PC-3 (cell line): ENCODE data around the gene MTRFR. TPM values are rescaled to one million over a fixed set of nuclear protein-coding genes. Genes with fewer than 3 reads are reported as not detected.

ENCODE experiments used
- ATAC-seq: fragments of 200-7000 bp; cut with Tn5 transposase; 2 replicates; pipeline ENCODE4 v1.9.1; 2020; ENCODE audit warnings: mild to moderate bottlenecking, moderate library complexity
- BruUV-seq: library from RNA; stranded (reverse); fragments of 400-500 nt; replicated peaks from 2 replicates; lab custom pipeline; 2021; lab: Mats Ljungman, UMichigan
- CTCF ChIA-PET: fragments of 300-600 bp; sonication (Branson Sonifier 250); formaldehyde crosslinking; loops from one replicate; lab custom pipeline; 2022; ENCODE audit warnings: antibody characterized with exemption; lab: Charles Lee
- POLR2A ChIA-PET: fragments of 300-600 bp; sonication (Branson Sonifier 250); formaldehyde crosslinking; loops from one replicate; lab custom pipeline; 2022; ENCODE audit warnings: antibody characterized with exemption; ENCODE audit not compliant: unreplicated experiment; lab: Charles Lee
- DNase-seq: peaks from one replicate; pipeline ENCODE4 v3.0.0-alpha.2; 2015
- H2AFZ ChIP-seq: fragments of 300-600 bp; sonication (generic); 2 replicates; pipeline ENCODE4 v1.6.0; 2016; ENCODE audit warnings: antibody characterized with exemption, low read length
- H3F3A ChIP-seq: fragments of 300-600 bp; sonication (generic); one replicate; pipeline ENCODE4 v1.6.0; 2017; ENCODE audit warnings: antibody characterized with exemption, low read length, control low read depth, mild to moderate bottlenecking; ENCODE audit not compliant: unreplicated experiment
- H3K27ac ChIP-seq: fragments of 300-600 bp; sonication (generic); 2 replicates; pipeline ENCODE4 v1.5.1; 2016; ENCODE audit warnings: mild to moderate bottlenecking, low read length
- H3K27me3 ChIP-seq: fragments of 300-600 bp; sonication (generic); 2 replicates; pipeline ENCODE4 v1.6.1; 2016; ENCODE audit warnings: low read length, mixed read lengths
- H3K36me3 ChIP-seq: fragments of 300-600 bp; sonication (generic); 2 replicates; pipeline ENCODE4 v1.6.1; 2016; ENCODE audit warnings: low read depth, mixed run types, low read length, mixed read lengths
- H3K4me1 ChIP-seq: fragments of 300-600 bp; sonication (generic); 2 replicates; pipeline ENCODE4 v1.5.1; 2016; ENCODE audit warnings: low read length; ENCODE audit not compliant: insufficient read depth
- H3K4me2 ChIP-seq: fragments of 300-600 bp; sonication (generic); 2 replicates; pipeline ENCODE4 v1.6.0; 2016; ENCODE audit warnings: low read length
- H3K4me3 ChIP-seq: fragments of 300-600 bp; sonication (generic); 2 replicates; pipeline ENCODE4 v1.5.1; 2016; ENCODE audit warnings: mild to moderate bottlenecking, low read length, mixed read lengths
- H3K79me2 ChIP-seq: fragments of 300-600 bp; sonication (generic); 2 replicates; pipeline ENCODE4 v1.6.1; 2017; ENCODE audit warnings: low read length, mixed read lengths
- H3K9ac ChIP-seq: fragments of 300-600 bp; sonication (generic); 2 replicates; pipeline ENCODE4 v1.6.0; 2016; ENCODE audit warnings: mild to moderate bottlenecking, low read length
- H3K9me2 ChIP-seq: fragments of 300-600 bp; sonication (generic); replicated peaks from 2 replicates; pipeline ENCODE4 v1.6.1; 2016; ENCODE audit warnings: mixed run types, low read length, mixed read lengths
- H3K9me3 ChIP-seq: fragments of 300-600 bp; sonication (generic); 2 replicates; pipeline ENCODE4 v1.6.1; 2016; ENCODE audit warnings: low read length, mixed read lengths
- H4K20me1 ChIP-seq: fragments of 300-600 bp; sonication (generic); 2 replicates; pipeline ENCODE4 v1.6.1; 2016; ENCODE audit warnings: low read length, mixed read lengths
- EZH2 ChIP-seq: fragments of 300-600 bp; sonication (generic); IDR thresholded peaks from one replicate; pipeline ENCODE4 v1.6.1; 2017; ENCODE audit warnings: antibody characterized with exemption, mild to moderate bottlenecking, low read length; ENCODE audit not compliant: unreplicated experiment
- EZH2phosphoT487 ChIP-seq: fragments of 300-600 bp; sonication (generic); IDR thresholded peaks from 2 replicates; pipeline ENCODE4 v1.6.1; 2018; ENCODE audit warnings: mild to moderate bottlenecking, antibody characterized with exemption, low read length, borderline replicate concordance
- intact Hi-C: fragments of 100-400 bp; cut with micrococcal nuclease; formaldehyde crosslinking; loops from 2 replicates; pipeline ENCODE4 v1.9.0; 2023
- total RNA-seq: library from RNA; depleted of rRNA; stranded (reverse); fragments of >200 nt; gene quantifications from 2 replicates; pipeline ENCODE4 v1.2.3, GENCODE V29; 2014
- TF ChIP-seq, protein P1 (sequence below): fragments of 300-600 bp; sonication (generic); conservative IDR thresholded peaks from 2 replicates; pipeline ENCODE4 v1.5.1; 2017; ENCODE audit warnings: antibody characterized with exemption, low read depth, mild to moderate bottlenecking, low read length

The MTRFR gene
- total RNA-seq, 1 experiment from 2014 or later: 23.2 TPM

DNA sequence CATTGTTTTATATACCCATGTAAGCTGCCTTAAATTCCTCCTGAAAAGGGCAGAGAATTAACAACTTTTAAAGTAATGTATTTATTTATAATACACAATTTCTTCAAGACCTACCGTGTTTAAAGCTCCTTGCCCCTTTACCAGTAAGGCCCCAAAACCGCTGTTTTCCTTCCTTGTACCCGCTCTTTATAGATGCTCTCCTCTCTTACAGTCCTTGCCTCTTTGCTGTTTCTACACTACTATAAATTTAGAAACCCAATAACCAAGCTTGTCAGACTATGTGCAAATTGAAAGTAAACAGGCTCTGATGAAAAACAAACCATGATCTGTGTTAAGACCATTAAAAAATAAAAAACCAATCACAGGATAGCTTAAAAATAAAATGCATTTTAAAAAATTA lies 4.2 kb upstream of the MTRFR start:
- Histone ChIP-seq H3K79me2 (peaks cover 58% of the 10 kb centered on the region), H3K4me1 (peaks cover 17% of the 10 kb centered on the region; the same call in 1 of the 2 replicates), H3K4me2 (0 out of 2 replicates have a peak overlapping the region, but pooled peaks have one; percentile 21), H3F3A (no peaks in the 10 kb centered on the region), H3K9me2 (no peaks in the 10 kb centered on the region), H3K27ac (no peak overlapping the region), H2AFZ (no peak overlapping the region), H3K4me3 (no peak overlapping the region), H4K20me1 (no peaks in the 10 kb centered on the region), H3K9ac (no peak overlapping the region), H3K9me3 (no peaks in the 10 kb centered on the region), H3K36me3 (peaks cover 5% of the 10 kb centered on the region; the same call in 1 of the 2 replicates), H3K27me3 (no peaks in the 10 kb centered on the region)
- CTCF ChIA-PET: interaction anchor here (0.6 kb wide), 1 partner anchor 9 kb away, joined by 8 read pairs; no protein-coding TSS in a partner anchor
- ATAC-seq (no peak), DNase-seq (no peak)
- POLR2A ChIA-PET: interaction anchor here (0.6 kb wide), 1 partner anchor 1686 kb away, joined by 3 read pairs; the partner anchor contains the start of gene UBC
- TF ChIP-seq EZH2 (no peak), EZH2phosphoT487 (no peak)
- TF ChIP-seq, protein P1, sequence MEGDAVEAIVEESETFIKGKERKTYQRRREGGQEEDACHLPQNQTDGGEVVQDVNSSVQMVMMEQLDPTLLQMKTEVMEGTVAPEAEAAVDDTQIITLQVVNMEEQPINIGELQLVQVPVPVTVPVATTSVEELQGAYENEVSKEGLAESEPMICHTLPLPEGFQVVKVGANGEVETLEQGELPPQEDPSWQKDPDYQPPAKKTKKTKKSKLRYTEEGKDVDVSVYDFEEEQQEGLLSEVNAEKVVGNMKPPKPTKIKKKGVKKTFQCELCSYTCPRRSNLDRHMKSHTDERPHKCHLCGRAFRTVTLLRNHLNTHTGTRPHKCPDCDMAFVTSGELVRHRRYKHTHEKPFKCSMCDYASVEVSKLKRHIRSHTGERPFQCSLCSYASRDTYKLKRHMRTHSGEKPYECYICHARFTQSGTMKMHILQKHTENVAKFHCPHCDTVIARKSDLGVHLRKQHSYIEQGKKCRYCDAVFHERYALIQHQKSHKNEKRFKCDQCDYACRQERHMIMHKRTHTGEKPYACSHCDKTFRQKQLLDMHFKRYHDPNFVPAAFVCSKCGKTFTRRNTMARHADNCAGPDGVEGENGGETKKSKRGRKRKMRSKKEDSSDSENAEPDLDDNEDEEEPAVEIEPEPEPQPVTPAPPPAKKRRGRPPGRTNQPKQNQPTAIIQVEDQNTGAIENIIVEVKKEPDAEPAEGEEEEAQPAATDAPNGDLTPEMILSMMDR: no peak
- no TSS peak for BruUV-seq
- intact Hi-C loops: no loop called here

DNA sequence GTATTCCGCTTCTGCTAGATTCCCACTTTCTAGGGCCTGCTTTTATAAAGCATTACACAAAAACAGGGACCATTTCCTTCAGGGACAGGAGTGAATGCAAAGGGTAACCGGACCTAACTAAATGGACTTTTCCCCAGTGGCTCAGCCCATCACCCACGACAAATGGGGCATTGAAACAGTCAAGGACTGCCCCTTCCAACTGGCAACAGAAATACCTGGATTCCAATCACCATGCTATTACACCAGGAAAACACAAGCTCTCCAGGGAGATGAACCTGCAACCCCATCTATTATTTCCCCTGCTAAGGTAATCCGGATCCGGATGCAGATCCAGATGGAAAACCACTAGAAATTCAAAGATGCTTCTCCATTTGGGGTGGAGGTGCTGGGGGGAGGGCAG lies 1.3 kb upstream of the MTRFR start:
- DNase-seq (no peak), ATAC-seq (no peak)
- TF ChIP-seq EZH2phosphoT487 (no peak), EZH2 (no peak)
- TF ChIP-seq, protein P1: no peak
- intact Hi-C loops: loop anchor here (2.0 to 5.0 kb wide), 3 partner anchors 70 to 257 kb away; partner anchors contain the start of gene OGFOD2
- ChIA-PET CTCF (interaction anchor here (1.8 kb wide), 1 partner anchor 188 kb away, joined by 10 read pairs; no protein-coding TSS in a partner anchor), POLR2A (interaction anchor here (0.6 to 0.9 kb wide), 2 partner anchors 134 to 349 kb away, joined by 4 to 5 read pairs; no protein-coding TSS in a partner anchor)
- Histone ChIP-seq H3K4me3 (peak overlapping the region; percentile 99), H3K4me2 (peak overlapping the region; percentile 96), H3K9ac (peak overlapping the region; percentile 77), H3K9me2 (no peaks in the 10 kb centered on the region), H3F3A (no peaks in the 10 kb centered on the region), H3K27me3 (no peaks in the 10 kb centered on the region), H2AFZ (peak overlapping the region; percentile 89), H3K4me1 (peaks cover 24% of the 10 kb centered on the region; the same call in 1 of the 2 replicates), H3K36me3 (peaks cover 5% of the 10 kb centered on the region; the same call in 1 of the 2 replicates), H3K79me2 (peaks cover 87% of the 10 kb centered on the region), H3K9me3 (no peaks in the 10 kb centered on the region), H4K20me1 (no peaks in the 10 kb centered on the region), H3K27ac (no peak overlapping the region)
- BruUV-seq: no TSS peak

DNA sequence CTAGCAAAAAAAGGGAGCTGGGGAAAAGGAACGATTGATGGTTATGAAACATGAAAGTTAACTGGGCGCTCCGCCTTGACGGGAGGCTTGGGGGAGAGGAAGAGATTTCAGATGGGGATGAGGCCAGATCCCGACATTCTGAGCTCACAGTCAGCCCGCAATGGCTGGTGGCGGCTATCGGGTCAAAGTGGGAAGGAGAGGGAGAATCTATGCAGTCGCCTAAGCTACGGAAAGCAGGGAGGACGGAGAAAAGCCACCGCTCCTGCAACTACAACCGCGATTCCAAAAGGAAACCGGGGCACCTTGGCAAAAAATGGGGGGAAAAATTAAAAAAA lies 797 bp upstream of the MTRFR start:
- TSS peak; percentile 56 for BruUV-seq
- no peaks in the 10 kb centered on the region for H4K20me1 ChIP-seq
- peak overlapping the region; percentile 77 for H3K9ac ChIP-seq
- peak overlapping the region; percentile 99 for H3K4me3 ChIP-seq
- H3K4me2 ChIP-seq: peak overlapping the region; percentile 96
- POLR2A ChIA-PET: interaction anchor here (0.5 to 1.1 kb wide), 8 partner anchors 16 to 350 kb away, joined by 3 to 14 read pairs (median 4); partner anchors contain the start of gene PITPNM2
- ATAC-seq (peak; percentile 5), DNase-seq (no peak)
- peak overlapping the region; percentile 37; the same call in 1 of the 2 replicates for H3K27ac ChIP-seq
- H3K79me2 ChIP-seq: peaks cover 85% of the 10 kb centered on the region
- no peaks in the 10 kb centered on the region for H3K9me3 ChIP-seq
- H3K4me1 ChIP-seq: peaks cover 24% of the 10 kb centered on the region; the same call in 1 of the 2 replicates
- no peaks in the 10 kb centered on the region for H3K9me2 ChIP-seq
- intact Hi-C loops: loop anchor here (2.0 to 5.0 kb wide), 3 partner anchors 70 to 258 kb away; partner anchors contain the start of gene OGFOD2
- peaks cover 5% of the 10 kb centered on the region; the same call in 1 of the 2 replicates for H3K36me3 ChIP-seq
- no peak for TF ChIP-seq EZH2
- TF ChIP-seq EZH2phosphoT487: no peak
- TF ChIP-seq, protein P1: no peak
- no peaks in the 10 kb centered on the region for H3F3A ChIP-seq
- H3K27me3 ChIP-seq: no peaks in the 10 kb centered on the region
- peak overlapping the region; percentile 89 for H2AFZ ChIP-seq
- CTCF ChIA-PET: interaction anchor here (0.8 to 1.8 kb wide), 2 partner anchors 82 to 188 kb away, joined by 4 to 10 read pairs; partner anchors contain the start of gene PITPNM2
